ENCODE results near the gene CLRN3. TPM values are rescaled to one million over a fixed set of nuclear protein-coding genes. Genes with fewer than 3 reads are reported as not detected.

The CLRN3 gene
- total RNA-seq, 3 donors from 2014 or later, result 0.98 TPM; not detected in 2

GRCh38 chr10:127916826-127917225 lies 24.1 kb upstream of the CLRN3 start:
- Histone ChIP-seq H3K4me3 (no peak overlapping the region), H3K27ac (no peak overlapping the region), H3K27me3 (no peaks in the 10 kb centered on the region), H3K9me3 (no peaks in the 10 kb centered on the region), H3K4me1 (peaks cover 0 to 4% of the 10 kb centered on the region in 2 donors), H3K36me3 (no peaks in the 10 kb centered on the region)
- no peak for TF ChIP-seq POLR2AphosphoS5 (IDR thresholded peaks at IDR 0.05)
- TF ChIP-seq, protein P1, sequence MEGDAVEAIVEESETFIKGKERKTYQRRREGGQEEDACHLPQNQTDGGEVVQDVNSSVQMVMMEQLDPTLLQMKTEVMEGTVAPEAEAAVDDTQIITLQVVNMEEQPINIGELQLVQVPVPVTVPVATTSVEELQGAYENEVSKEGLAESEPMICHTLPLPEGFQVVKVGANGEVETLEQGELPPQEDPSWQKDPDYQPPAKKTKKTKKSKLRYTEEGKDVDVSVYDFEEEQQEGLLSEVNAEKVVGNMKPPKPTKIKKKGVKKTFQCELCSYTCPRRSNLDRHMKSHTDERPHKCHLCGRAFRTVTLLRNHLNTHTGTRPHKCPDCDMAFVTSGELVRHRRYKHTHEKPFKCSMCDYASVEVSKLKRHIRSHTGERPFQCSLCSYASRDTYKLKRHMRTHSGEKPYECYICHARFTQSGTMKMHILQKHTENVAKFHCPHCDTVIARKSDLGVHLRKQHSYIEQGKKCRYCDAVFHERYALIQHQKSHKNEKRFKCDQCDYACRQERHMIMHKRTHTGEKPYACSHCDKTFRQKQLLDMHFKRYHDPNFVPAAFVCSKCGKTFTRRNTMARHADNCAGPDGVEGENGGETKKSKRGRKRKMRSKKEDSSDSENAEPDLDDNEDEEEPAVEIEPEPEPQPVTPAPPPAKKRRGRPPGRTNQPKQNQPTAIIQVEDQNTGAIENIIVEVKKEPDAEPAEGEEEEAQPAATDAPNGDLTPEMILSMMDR (IDR thresholded peaks at IDR 0.05), result no peak
- no peak for TF ChIP-seq POLR2A (IDR thresholded peaks at IDR 0.05)
- intact Hi-C loops (cut with DNase I; ENCODE audit: low total_unique reads), result no loop called here
- no peak for DNase-seq (ENCODE audit: low spot score in 2 of 2)

GRCh38 chr10:127915324-127915723 lies 22.6 kb upstream of the CLRN3 start:
- Histone ChIP-seq H3K4me3 (no peak overlapping the region), H3K9me3 (no peaks in the 10 kb centered on the region), H3K27ac (no peak overlapping the region), H3K27me3 (no peaks in the 10 kb centered on the region), H3K36me3 (no peaks in the 10 kb centered on the region), H3K4me1 (no peaks in the 10 kb centered on the region)
- no peak for DNase-seq (ENCODE audit: low spot score in 2 of 2)
- intact Hi-C loops (cut with DNase I; ENCODE audit: low total_unique reads), result no loop called here
- TF ChIP-seq POLR2A (IDR thresholded peaks at IDR 0.05) (no peak), POLR2AphosphoS5 (IDR thresholded peaks at IDR 0.05) (no peak)
- TF ChIP-seq, protein P1 (IDR thresholded peaks at IDR 0.05), result no peak

GRCh38 chr10:127913368-127913759 lies 20.6 kb upstream of the CLRN3 start:
- no peaks in the 10 kb centered on the region for H3K9me3 ChIP-seq
- no peak for TF ChIP-seq POLR2A (IDR thresholded peaks at IDR 0.05)
- no peak for TF ChIP-seq POLR2AphosphoS5 (IDR thresholded peaks at IDR 0.05)
- TF ChIP-seq, protein P1 (IDR thresholded peaks at IDR 0.05), result no peak
- no peaks in the 10 kb centered on the region for H3K36me3 ChIP-seq
- H3K4me3 ChIP-seq, result no peak overlapping the region
- peak overlapping the region in 1 of 2 donors; percentile 79 for H3K27ac ChIP-seq
- peaks cover 2 to 6% of the 10 kb centered on the region in 2 donors for H3K4me1 ChIP-seq
- DNase-seq (ENCODE audit: low spot score in 2 of 2), result no peak
- no peaks in the 10 kb centered on the region for H3K27me3 ChIP-seq
- intact Hi-C loops (cut with DNase I; ENCODE audit: low total_unique reads), result no loop called here

DNA sequence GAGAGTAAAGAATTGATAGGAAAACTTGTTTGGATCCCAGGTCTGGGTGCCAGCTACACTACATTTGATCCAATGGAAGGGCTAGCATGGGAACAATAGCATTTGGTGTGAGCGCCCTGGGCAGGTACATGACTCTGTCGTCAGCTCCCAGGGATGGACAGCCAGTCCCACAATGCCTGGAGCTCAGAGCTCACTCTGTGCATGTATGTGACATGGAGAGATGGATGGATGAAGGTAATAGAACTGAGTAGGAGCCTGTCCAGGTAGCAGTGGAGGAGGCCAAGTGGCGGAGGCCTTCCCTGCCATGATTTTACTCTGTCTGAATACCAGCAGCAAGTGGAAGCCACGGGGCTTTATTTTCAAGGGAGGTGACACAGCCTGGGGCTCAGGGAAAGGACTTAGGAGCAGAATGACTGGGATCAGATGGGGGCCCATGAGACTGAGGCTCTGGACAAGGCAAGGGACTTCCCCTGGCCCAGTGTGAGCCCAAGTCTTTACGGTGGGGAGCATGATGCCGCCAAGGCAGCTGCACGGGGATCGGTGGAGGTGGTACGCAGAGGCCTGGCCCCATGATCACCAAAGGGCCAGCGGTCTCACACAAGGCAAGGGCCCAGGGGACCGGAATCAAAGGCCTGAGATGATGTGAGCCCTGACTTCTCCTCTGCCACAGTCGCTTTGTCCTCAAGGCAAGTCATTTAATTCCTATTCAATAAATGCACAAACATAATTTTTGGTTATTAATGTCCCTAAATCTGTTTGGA lies 20.0 kb upstream of the CLRN3 start:
- Histone ChIP-seq H3K27me3 (no peaks in the 10 kb centered on the region), H3K4me3 (no peak overlapping the region), H3K9me3 (no peaks in the 10 kb centered on the region), H3K36me3 (no peaks in the 10 kb centered on the region), H3K4me1 (peaks cover 5 to 9% of the 10 kb centered on the region in 2 donors), H3K27ac (peak overlapping the region; percentile 13 to 79)
- intact Hi-C loops (cut with DNase I; ENCODE audit: low total_unique reads), result no loop called here
- DNase-seq (ENCODE audit: low spot score in 2 of 2), result no peak
- TF ChIP-seq, protein P1 (IDR thresholded peaks at IDR 0.05), result no peak
- TF ChIP-seq POLR2AphosphoS5 (IDR thresholded peaks at IDR 0.05) (no peak), POLR2A (IDR thresholded peaks at IDR 0.05) (no peak)

DNA sequence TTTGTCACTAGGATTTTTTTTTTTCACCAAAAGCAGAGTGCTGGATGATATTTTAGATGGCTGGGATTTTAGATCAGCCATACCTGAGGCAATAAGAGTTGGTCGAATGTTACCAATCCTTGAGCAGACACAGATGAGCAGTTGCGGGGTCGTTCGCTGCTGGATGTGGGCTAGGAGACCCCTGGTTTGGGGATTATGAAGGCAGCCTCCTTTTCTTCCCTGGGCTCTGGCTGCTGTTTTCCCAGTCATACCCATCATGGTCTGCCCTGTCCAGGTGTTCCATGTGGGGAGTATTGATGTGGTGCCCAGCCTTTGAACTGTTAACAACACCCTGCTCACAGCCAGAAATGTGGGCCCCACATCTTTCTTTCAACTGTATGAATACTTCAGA lies 19.1 kb upstream of the CLRN3 start:
- Histone ChIP-seq H3K27ac (no peak overlapping the region), H3K9me3 (no peaks in the 10 kb centered on the region), H3K27me3 (no peaks in the 10 kb centered on the region), H3K36me3 (no peaks in the 10 kb centered on the region), H3K4me1 (peaks cover 5 to 9% of the 10 kb centered on the region in 2 donors), H3K4me3 (no peak overlapping the region)
- intact Hi-C loops (cut with DNase I; ENCODE audit: low total_unique reads), result no loop called here
- no peak for DNase-seq (ENCODE audit: low spot score in 2 of 2)
- TF ChIP-seq POLR2AphosphoS5 (IDR thresholded peaks at IDR 0.05) (no peak), POLR2A (IDR thresholded peaks at IDR 0.05) (no peak)
- TF ChIP-seq, protein P1 (IDR thresholded peaks at IDR 0.05), result no peak

All from breast epithelium (tissue), 4 donors.